HG02852 (cell line): ENCODE data around the gene SLC51B.
"Not testable (repeated sequence)": the region's sequence is repeated elsewhere in the genome, so short reads cannot be mapped to it uniquely, and the experiment has no call there.

Experiments
- ATAC-seq: cut with Tn5 transposase; IDR thresholded peaks from one replicate; pipeline ENCODE4 v1.9.1; 2021; ENCODE audit warnings: mild to moderate bottlenecking, moderate library complexity; ENCODE audit not compliant: unreplicated experiment

The SLC51B gene

DNA sequence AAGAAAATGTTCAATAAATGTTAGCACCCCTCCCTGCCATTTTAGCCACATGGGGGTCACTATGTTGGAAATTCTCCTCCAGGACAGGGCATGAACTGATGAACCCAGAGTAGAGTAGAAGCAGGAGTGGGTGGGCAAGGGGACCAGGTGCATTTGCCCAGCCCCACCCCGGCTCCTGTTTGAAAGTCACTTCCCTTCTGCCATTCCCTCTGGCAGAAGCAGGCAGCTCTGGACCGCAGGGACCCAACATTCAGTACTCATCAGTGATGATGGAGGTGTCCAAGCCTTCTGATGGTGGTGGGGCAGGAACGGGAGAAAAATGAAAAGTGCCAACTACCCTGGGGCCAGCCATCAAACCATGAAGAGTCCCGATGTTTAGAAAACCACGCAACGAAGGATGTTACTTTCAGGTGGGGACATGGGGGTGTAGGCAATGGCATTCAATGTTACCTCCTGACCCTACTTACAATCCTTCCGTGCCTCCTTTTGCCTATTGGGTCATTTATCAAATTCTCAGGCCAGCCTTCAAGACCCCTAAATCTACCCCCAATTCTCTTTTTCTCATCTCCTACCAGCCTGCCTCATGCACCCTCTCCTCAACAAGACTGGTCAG, 52.6 kb downstream of the SLC51B start:
- ATAC-seq, result no peak

DNA sequence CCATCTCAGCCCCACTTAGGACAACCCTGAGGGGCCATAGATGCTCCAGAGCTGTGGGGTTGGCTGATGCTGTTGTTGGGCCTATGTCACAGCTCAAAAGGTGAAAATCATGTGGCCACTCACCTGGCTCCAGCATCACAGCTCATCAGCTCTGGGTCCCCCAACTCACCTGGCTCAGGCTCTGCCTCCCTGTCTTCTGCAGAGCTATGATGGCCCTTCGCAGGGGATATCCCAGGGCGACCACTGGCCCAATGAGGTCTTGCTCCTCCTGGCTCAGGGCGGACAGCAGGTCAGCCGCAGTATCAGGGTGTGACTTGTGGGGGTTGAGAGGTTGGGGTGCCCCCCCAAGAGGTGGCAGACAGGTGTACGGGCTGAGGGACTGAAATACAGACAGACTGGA, 54.1 kb downstream of the SLC51B start:
- no peak for ATAC-seq

DNA sequence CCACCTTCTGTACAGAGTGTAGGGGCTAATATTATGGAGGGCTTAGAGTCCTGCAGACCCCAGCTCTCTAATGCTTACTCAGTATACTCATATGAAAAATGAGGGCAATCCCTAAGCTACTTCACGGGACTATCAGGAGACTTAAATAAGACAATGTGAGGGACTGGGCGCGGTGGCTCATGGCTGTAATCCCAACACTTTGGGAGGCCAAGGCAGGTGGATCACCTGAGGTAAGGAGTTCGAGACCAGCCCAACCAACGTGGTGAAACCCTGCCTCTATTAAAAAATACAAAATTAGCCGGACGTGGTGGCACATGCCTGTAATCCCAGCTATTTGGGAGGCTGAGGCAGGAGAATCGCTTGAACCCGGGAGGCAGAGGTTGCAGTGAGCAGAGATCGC, 54.6 kb downstream of the SLC51B start:
- not testable (repeated sequence) for ATAC-seq

DNA sequence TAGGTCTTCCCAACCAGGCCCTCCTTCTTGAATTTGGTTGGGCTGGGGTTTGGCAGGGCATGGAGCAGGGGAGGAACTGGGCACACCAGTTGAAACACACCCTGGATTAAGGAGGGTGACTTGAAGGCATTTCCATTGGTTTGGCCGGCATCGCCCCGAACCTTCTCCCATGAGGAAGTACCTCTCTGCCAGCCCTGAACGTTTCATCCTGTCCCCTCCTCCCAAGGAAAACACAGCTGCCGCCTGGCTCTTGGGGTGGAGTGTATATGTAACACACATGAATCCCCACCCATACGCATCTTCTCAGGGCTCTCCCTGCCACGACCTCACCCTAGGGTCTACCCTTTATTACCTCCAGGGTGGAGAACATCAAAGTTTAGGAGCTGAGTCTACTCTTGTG, 55.3 kb downstream of the SLC51B start:
- ATAC-seq, result no peak

DNA sequence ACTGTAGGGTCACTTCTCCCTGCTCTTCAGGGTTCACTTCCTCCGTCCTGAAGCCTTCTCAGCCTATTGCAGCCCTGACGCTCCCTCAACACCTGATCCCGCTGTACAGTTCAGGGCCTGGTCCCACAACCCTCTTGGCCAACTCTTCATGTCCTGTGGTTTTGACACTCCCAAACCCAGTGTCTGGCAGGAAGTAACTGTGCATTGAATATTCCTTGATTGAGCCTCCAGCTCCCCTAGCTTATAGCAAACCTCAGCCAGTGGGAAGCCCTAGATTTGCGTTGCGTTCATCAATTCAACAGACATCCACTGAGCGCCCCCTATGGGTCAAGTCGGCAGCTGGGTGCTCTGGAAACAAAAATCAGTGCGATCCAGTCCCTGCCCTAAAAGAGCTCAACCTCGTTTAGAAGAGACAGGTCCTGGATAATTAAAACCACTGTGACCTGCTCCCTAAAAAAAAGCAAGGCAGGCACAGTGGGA, 56.3 kb downstream of the SLC51B start:
- ATAC-seq, result no peak

DNA sequence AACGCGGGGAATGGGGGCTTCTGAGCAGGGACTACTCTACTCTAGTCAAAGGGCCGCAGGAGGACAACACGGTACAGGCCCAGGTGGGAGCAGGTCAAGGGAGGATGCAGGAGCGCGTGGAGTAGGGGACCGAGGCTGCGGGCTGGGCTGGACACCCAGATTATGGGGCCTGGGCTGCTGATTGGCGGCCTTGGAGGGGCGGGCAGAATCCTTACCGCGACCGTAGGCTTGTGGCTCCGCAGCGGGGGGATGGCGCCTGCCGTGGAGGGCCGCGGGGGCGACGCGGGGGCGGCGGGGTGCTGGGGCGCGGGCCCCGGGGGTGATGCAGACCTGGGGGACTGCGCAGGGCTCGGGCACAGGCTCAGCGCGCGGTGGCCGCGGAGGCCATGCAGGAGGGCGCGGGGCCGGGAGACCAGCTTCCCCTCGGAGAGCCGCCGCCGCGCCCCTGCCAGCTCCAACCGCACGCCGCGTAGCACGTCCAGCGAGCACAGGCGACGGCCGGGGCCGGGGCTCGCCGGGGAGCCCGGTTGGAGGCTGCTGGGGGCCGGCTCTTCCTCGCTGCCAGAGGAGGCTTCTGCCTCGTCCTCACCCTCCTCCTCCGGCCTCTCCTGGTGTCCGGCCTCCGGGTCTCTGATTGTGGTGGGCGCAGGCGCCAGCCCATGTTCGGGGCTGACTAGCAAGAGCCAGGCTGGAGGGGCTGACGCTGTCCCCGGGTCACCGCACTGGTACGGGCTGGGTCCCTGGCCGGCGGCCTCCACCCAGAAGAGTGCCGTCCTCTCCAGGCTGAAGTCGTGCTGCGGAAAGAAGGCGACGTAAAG, 56.9 kb downstream of the SLC51B start:
- ATAC-seq, result no peak

DNA sequence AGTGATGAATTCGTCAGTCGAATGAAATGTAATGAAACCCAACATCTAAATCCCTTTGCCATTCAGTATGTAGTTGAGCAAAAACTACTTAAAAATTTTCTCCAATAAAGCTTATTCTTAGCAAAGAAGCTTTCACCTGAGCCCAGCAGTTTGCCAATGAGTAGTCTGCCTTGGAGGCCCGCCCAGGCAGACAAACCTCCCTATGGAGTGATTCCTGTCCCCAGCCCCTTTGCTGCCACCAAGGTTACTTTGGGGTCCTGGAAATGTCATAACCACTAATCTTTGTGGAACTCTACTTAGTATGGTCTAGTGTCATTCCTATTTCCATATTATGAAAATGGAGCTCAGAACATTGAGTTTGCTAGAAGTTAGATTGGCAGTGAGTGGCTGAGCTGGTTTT, 57.7 kb downstream of the SLC51B start:
- no peak for ATAC-seq
